ENCODE measurements around the gene GHRHR. TPM values are rescaled to one million over a fixed set of nuclear protein-coding genes. Genes with fewer than 3 reads are reported as not detected.

The GHRHR gene
- total and polyA plus RNA-seq, 8 donors = 0.31 to 0.51 (median 0.48) TPM; not detected in 5

DNA sequence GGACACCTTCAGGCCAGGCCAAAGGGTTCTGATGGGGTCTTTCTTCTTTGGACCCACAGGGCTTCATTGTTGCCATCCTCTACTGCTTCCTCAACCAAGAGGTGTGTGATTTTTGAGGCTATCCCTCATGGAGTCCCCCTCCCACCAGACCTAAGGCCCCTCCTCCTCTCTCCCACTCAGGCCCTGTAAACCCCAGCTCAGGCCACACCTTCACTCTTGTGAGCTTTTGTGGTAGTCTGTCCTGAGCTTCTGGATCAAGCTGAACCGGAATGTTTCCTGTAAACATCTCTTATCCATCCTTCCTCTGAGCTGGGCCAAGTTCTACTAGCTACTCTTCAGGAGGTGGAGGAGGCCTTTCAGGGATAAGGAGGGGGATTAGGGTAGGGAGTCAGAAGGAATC lies 13.5 kb downstream of the GHRHR start:
- Histone ChIP-seq H3K9me3 (no peaks in the 10 kb centered on the region), H3K36me3 (no peaks in the 10 kb centered on the region), H3K27me3 (no peaks in the 10 kb centered on the region), H3K27ac (no peak overlapping the region), H3K4me1 (no peaks in the 10 kb centered on the region), H3K4me3 (no peak overlapping the region)
- ATAC-seq = no peak
- TF ChIP-seq, protein P1, sequence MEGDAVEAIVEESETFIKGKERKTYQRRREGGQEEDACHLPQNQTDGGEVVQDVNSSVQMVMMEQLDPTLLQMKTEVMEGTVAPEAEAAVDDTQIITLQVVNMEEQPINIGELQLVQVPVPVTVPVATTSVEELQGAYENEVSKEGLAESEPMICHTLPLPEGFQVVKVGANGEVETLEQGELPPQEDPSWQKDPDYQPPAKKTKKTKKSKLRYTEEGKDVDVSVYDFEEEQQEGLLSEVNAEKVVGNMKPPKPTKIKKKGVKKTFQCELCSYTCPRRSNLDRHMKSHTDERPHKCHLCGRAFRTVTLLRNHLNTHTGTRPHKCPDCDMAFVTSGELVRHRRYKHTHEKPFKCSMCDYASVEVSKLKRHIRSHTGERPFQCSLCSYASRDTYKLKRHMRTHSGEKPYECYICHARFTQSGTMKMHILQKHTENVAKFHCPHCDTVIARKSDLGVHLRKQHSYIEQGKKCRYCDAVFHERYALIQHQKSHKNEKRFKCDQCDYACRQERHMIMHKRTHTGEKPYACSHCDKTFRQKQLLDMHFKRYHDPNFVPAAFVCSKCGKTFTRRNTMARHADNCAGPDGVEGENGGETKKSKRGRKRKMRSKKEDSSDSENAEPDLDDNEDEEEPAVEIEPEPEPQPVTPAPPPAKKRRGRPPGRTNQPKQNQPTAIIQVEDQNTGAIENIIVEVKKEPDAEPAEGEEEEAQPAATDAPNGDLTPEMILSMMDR (IDR thresholded peaks at IDR 0.05) = no peak
- DNase-seq = no peak
- intact Hi-C loops (cut with DNase I) = loop anchor here in 1 of 2 donors (10.0 kb wide), 1 partner anchor 172 kb away; no protein-coding TSS in a partner anchor

DNA sequence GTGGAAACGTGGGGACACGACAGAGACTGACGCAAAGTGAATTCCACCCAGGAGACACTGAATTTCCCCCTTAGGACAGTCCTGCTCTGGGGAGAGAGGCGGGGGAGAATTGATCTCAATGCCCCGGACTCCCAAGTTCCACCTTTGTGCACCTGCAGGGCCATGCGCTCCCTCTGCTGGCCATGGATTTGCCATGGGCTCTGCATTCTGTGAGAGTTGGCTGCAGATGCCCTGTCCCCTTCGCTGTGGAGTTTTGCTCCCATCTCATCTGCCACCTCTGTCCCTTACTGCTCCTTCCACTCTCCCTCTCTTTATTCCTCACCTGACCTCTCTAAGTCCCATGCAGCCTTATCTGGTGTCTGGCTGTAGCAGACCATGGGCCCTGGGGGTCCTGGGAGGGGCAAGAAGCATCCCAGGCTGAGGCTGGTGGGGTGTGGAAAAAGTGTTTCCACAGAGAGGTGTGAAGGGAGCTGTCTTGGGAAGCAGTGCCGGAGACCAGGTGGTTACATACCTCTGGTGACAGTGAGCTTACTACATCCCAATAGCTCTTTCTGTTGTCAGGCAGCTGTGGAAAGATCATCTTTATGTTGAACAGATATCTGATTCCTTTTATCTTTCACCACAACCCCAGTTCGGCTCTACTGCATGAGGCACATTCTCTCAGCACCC lies 14.3 kb downstream of the GHRHR start:
- DNase-seq = peak in 1 of 4 donors; percentile 28
- intact Hi-C loops (cut with DNase I) = loop anchor here in 1 of 2 donors (10.0 kb wide), 1 partner anchor 173 kb away; no protein-coding TSS in a partner anchor

DNA sequence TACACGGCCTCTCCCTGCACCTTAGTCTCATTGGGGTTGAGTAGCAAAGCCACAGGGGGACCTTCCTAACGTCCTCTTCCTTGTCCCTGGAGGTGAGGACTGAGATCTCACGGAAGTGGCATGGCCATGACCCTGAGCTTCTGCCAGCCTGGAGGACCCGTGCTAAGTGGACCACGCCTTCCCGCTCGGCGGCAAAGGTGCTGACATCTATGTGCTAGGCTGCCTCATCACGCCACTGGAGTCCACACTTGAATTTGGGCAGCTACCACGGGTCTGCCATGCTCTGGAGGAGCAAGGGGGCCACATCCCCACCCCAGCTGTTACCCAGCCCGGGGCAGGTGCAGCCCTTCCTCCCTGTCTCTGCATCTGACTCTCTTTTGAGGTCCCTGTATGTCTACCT lies 15.3 kb downstream of the GHRHR start:
- intact Hi-C loops (cut with DNase I) = loop anchor here in 1 of 2 donors (10.0 kb wide), 1 partner anchor 174 kb away; no protein-coding TSS in a partner anchor
- Histone ChIP-seq H3K27ac (no peak overlapping the region), H3K27me3 (peaks cover 0 to 4% of the 10 kb centered on the region in 2 donors), H3K4me1 (peaks cover 0 to 5% of the 10 kb centered on the region in 2 donors), H3K9me3 (no peaks in the 10 kb centered on the region), H3K36me3 (no peaks in the 10 kb centered on the region), H3K4me3 (no peak overlapping the region)
- no peak for DNase-seq
- TF ChIP-seq, protein P1 (IDR thresholded peaks at IDR 0.05) = no peak
- no peak for ATAC-seq

More for the DNA sequence above, 14.3 kb downstream of the GHRHR start:
- H3K27ac ChIP-seq = no peak overlapping the region
- H3K36me3 ChIP-seq = no peaks in the 10 kb centered on the region
- TF ChIP-seq, protein P1 (IDR thresholded peaks at IDR 0.05) = peak in 1 of 2 donors; percentile 26
- H3K4me1 ChIP-seq = no peaks in the 10 kb centered on the region
- H3K27me3 ChIP-seq = no peaks in the 10 kb centered on the region
- no peaks in the 10 kb centered on the region for H3K9me3 ChIP-seq
- no peak overlapping the region for H3K4me3 ChIP-seq
- ATAC-seq = peak; percentile 52

DNA sequence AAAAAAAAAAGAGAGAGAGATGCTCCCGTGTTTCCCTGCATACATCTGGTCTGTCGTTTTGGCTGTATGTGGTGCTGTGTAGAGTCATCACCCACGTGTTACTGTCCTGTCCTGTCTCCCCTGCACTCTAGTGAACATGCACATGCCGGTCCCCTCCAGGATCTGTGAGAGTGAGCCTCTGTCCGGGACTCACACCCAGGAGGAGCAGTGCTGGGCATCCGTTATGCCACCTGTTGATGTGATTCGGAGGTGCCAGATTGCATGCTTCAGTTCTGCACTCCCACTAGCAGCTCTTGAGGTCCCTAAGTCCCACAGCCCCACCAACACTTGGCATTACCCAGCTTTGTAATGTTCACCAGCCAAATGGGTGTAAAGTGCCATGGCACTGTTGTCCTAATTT lies 16.4 kb downstream of the GHRHR start:
- Histone ChIP-seq H3K36me3 (no peaks in the 10 kb centered on the region), H3K9me3 (no peaks in the 10 kb centered on the region), H3K27ac (no peak overlapping the region), H3K27me3 (peaks cover 0 to 8% of the 10 kb centered on the region in 2 donors), H3K4me1 (peaks cover 0 to 5% of the 10 kb centered on the region in 2 donors), H3K4me3 (no peak overlapping the region)
- intact Hi-C loops (cut with DNase I) = loop anchor here in 1 of 2 donors (10.0 kb wide), 1 partner anchor 135 kb away; no protein-coding TSS in a partner anchor
- TF ChIP-seq, protein P1 (IDR thresholded peaks at IDR 0.05) = no peak
- DNase-seq (no peak), ATAC-seq (no peak)

DNA sequence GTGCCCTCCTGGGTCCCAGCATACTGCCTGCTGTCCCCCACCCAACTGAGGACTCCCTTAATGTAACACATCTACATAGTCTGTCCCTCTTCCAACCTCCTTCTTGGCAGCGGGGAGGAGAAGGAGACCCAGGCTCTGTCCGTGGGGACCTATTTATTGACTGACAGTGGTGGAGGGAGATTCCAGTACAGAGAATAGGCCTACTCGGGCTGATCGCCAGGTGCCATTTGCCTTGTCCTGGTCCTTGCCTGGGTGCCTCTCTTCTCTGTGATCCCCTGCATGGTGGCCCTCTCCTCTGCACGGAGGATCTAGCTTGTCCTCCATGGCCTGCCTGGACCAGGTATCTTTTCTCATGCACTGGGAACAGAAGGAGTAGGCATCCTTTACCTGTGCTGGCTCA lies 17.0 kb downstream of the GHRHR start:
- TF ChIP-seq, protein P1 (IDR thresholded peaks at IDR 0.05) = no peak
- no peak overlapping the region for H3K4me3 ChIP-seq
- DNase-seq = no peak

More for the DNA sequence above, 17.0 kb downstream of the GHRHR start:
- no peaks in the 10 kb centered on the region for H3K9me3 ChIP-seq
- intact Hi-C loops (cut with DNase I) = loop anchor here in 1 of 2 donors (10.0 kb wide), 1 partner anchor 134 kb away; no protein-coding TSS in a partner anchor
- peaks cover 0 to 5% of the 10 kb centered on the region in 2 donors for H3K4me1 ChIP-seq
- peaks cover 0 to 8% of the 10 kb centered on the region in 2 donors for H3K27me3 ChIP-seq
- no peak overlapping the region for H3K27ac ChIP-seq
- no peaks in the 10 kb centered on the region for H3K36me3 ChIP-seq
- no peak for ATAC-seq
